ENCODE results near the gene CD248.

Gene CD248

GRCh38 chr11:66333220-66333877, 16.5 kb upstream of the CD248 start:
- H3K27me3 ChIP-seq (ENCODE audit: control insufficient read depth, insufficient read depth, low read length) = no peaks in the 10 kb centered on the region
- no peak for DNase-seq (ENCODE audit: low read depth, low spot score)
- H3K4me3 ChIP-seq (ENCODE audit: low read length) = no peak overlapping the region
- no CpG with 5 or more reads among the region's 19 CpGs for WGBS (ENCODE audit: insufficient coverage, insufficient read length)
- H3K36me3 ChIP-seq (ENCODE audit: control insufficient read depth, insufficient read depth, low read length) = peaks cover 7% of the 10 kb centered on the region; the same call in 1 of the 2 replicates
- H3K27ac ChIP-seq (ENCODE audit: low read length) = no peak overlapping the region
- H3K9me3 ChIP-seq (ENCODE audit: control insufficient read depth, insufficient read depth, low read length) = no peaks in the 10 kb centered on the region
- H3K4me1 ChIP-seq (ENCODE audit: control insufficient read depth, insufficient read depth, low read length) = peaks cover 7% of the 10 kb centered on the region; the same call in 1 of the 2 replicates

- no peak for DNase-seq (ENCODE audit: low read depth, low spot score)
- Histone ChIP-seq H3K9me3 (ENCODE audit: control insufficient read depth, insufficient read depth, low read length) (no peaks in the 10 kb centered on the region), H3K4me1 (ENCODE audit: control insufficient read depth, insufficient read depth, low read length) (peaks cover 7% of the 10 kb centered on the region; the same call in 1 of the 2 replicates), H3K27ac (ENCODE audit: low read length) (no peak overlapping the region), H3K27me3 (ENCODE audit: control insufficient read depth, insufficient read depth, low read length) (no peaks in the 10 kb centered on the region), H3K4me3 (ENCODE audit: low read length) (no peak overlapping the region), H3K36me3 (ENCODE audit: control insufficient read depth, insufficient read depth, low read length) (peaks cover 6% of the 10 kb centered on the region; the same call in 1 of the 2 replicates)
- WGBS (ENCODE audit: insufficient coverage, insufficient read length) = no CpG with 5 or more reads among the region's 18 CpGs
Measured at GRCh38 chr11:66332371-66333219, 15.8 kb upstream of the CD248 start.

- Histone ChIP-seq H3K4me1 (ENCODE audit: control insufficient read depth, insufficient read depth, low read length) (peaks cover 4% of the 10 kb centered on the region), H3K9me3 (ENCODE audit: control insufficient read depth, insufficient read depth, low read length) (no peaks in the 10 kb centered on the region), H3K27ac (ENCODE audit: low read length) (no peak overlapping the region), H3K27me3 (ENCODE audit: control insufficient read depth, insufficient read depth, low read length) (no peaks in the 10 kb centered on the region), H3K4me3 (ENCODE audit: low read length) (no peak overlapping the region), H3K36me3 (ENCODE audit: control insufficient read depth, insufficient read depth, low read length) (0 out of 2 replicates have a peak, but pooled peaks cover 3% of the 10 kb centered on the region)
- no CpG with 5 or more reads among the region's 12 CpGs for WGBS (ENCODE audit: insufficient coverage, insufficient read length)
- DNase-seq (ENCODE audit: low read depth, low spot score) = no peak
Measured at GRCh38 chr11:66331542-66332370, 14.9 kb upstream of the CD248 start.

GRCh38 chr11:66330931-66331330, 14.1 kb upstream of the CD248 start:
- no peak overlapping the region for H3K4me3 ChIP-seq (ENCODE audit: low read length)
- WGBS (ENCODE audit: insufficient coverage, insufficient read length) = no CpG with 5 or more reads among the region's 10 CpGs
- H3K36me3 ChIP-seq (ENCODE audit: control insufficient read depth, insufficient read depth, low read length) = 0 out of 2 replicates have a peak, but pooled peaks cover 3% of the 10 kb centered on the region
- H3K27ac ChIP-seq (ENCODE audit: low read length) = no peak overlapping the region
- no peaks in the 10 kb centered on the region for H3K27me3 ChIP-seq (ENCODE audit: control insufficient read depth, insufficient read depth, low read length)
- H3K4me1 ChIP-seq (ENCODE audit: control insufficient read depth, insufficient read depth, low read length) = peaks cover 7% of the 10 kb centered on the region
- H3K9me3 ChIP-seq (ENCODE audit: control insufficient read depth, insufficient read depth, low read length) = no peaks in the 10 kb centered on the region
- no peak for DNase-seq (ENCODE audit: low read depth, low spot score)

- WGBS (ENCODE audit: insufficient coverage, insufficient read length) = no CpG with 5 or more reads among the region's 3 CpGs
- H3K4me1 ChIP-seq (ENCODE audit: control insufficient read depth, insufficient read depth, low read length) = peaks cover 12% of the 10 kb centered on the region
- no peaks in the 10 kb centered on the region for H3K27me3 ChIP-seq (ENCODE audit: control insufficient read depth, insufficient read depth, low read length)
- no peak overlapping the region for H3K4me3 ChIP-seq (ENCODE audit: low read length)
- DNase-seq (ENCODE audit: low read depth, low spot score) = no peak
- H3K27ac ChIP-seq (ENCODE audit: low read length) = no peak overlapping the region
- no peaks in the 10 kb centered on the region for H3K9me3 ChIP-seq (ENCODE audit: control insufficient read depth, insufficient read depth, low read length)
- H3K36me3 ChIP-seq (ENCODE audit: control insufficient read depth, insufficient read depth, low read length) = 0 out of 2 replicates have a peak, but pooled peaks cover 6% of the 10 kb centered on the region
Measured at GRCh38 chr11:66329165-66329673, 12.4 kb upstream of the CD248 start.

- Histone ChIP-seq H3K4me1 (ENCODE audit: control insufficient read depth, insufficient read depth, low read length) (peaks cover 12% of the 10 kb centered on the region), H3K27ac (ENCODE audit: low read length) (no peak overlapping the region), H3K4me3 (ENCODE audit: low read length) (no peak overlapping the region), H3K27me3 (ENCODE audit: control insufficient read depth, insufficient read depth, low read length) (no peaks in the 10 kb centered on the region), H3K9me3 (ENCODE audit: control insufficient read depth, insufficient read depth, low read length) (no peaks in the 10 kb centered on the region), H3K36me3 (ENCODE audit: control insufficient read depth, insufficient read depth, low read length) (0 out of 2 replicates have a peak, but pooled peaks cover 6% of the 10 kb centered on the region)
- no CpG with 5 or more reads among the region's 19 CpGs for WGBS (ENCODE audit: insufficient coverage, insufficient read length)
- no peak for DNase-seq (ENCODE audit: low read depth, low spot score)
Measured at GRCh38 chr11:66328302-66329144, 11.7 kb upstream of the CD248 start.

GRCh38 chr11:66328031-66328301, 11.1 kb upstream of the CD248 start:
- no peaks in the 10 kb centered on the region for H3K27me3 ChIP-seq (ENCODE audit: control insufficient read depth, insufficient read depth, low read length)
- WGBS (ENCODE audit: insufficient coverage, insufficient read length) = no CpG with 5 or more reads among the region's 3 CpGs
- H3K4me1 ChIP-seq (ENCODE audit: control insufficient read depth, insufficient read depth, low read length) = peaks cover 12% of the 10 kb centered on the region
- no peak overlapping the region for H3K27ac ChIP-seq (ENCODE audit: low read length)
- H3K4me3 ChIP-seq (ENCODE audit: low read length) = no peak overlapping the region
- H3K36me3 ChIP-seq (ENCODE audit: control insufficient read depth, insufficient read depth, low read length) = 0 out of 2 replicates have a peak, but pooled peaks cover 3% of the 10 kb centered on the region
- H3K9me3 ChIP-seq (ENCODE audit: control insufficient read depth, insufficient read depth, low read length) = no peaks in the 10 kb centered on the region
- no peak for DNase-seq (ENCODE audit: low read depth, low spot score)

- H3K27ac ChIP-seq (ENCODE audit: low read length) = no peak overlapping the region
- no peak overlapping the region for H3K4me3 ChIP-seq (ENCODE audit: low read length)
- H3K27me3 ChIP-seq (ENCODE audit: control insufficient read depth, insufficient read depth, low read length) = no peaks in the 10 kb centered on the region
- H3K36me3 ChIP-seq (ENCODE audit: control insufficient read depth, insufficient read depth, low read length) = 0 out of 2 replicates have a peak, but pooled peaks cover 3% of the 10 kb centered on the region
- no peak for DNase-seq (ENCODE audit: low read depth, low spot score)
- H3K4me1 ChIP-seq (ENCODE audit: control insufficient read depth, insufficient read depth, low read length) = peaks cover 12% of the 10 kb centered on the region
- no peaks in the 10 kb centered on the region for H3K9me3 ChIP-seq (ENCODE audit: control insufficient read depth, insufficient read depth, low read length)
- WGBS (ENCODE audit: insufficient coverage, insufficient read length) = no CpG with 5 or more reads among the region's 10 CpGs
Measured at GRCh38 chr11:66327171-66328030, 10.6 kb upstream of the CD248 start.

Data from iPS DF 6.9 (cell line).